BJ (cell line): Measurements from ENCODE around the gene NOL12. TPM values are rescaled to one million over a fixed set of nuclear protein-coding genes. Genes with fewer than 3 reads are reported as not detected.
"Not testable (repeated sequence)": the region's sequence is repeated elsewhere in the genome, so short reads cannot be mapped to it uniquely, and the experiment has no call there.

Experiments
- CTCF ChIA-PET: fragments of 350-600 bp; formaldehyde crosslinking; extraction: SDS; loops from one replicate; lab custom pipeline; 2021; ENCODE audit warnings: antibody characterized with exemption, inconsistent platforms; lab: Yijun Ruan, JAX
- POLR2A ChIA-PET: fragments of 300-600 bp; sonication (Branson Sonifier 250); formaldehyde crosslinking; extraction: SDS; loops from one replicate; lab custom pipeline; 2021; ENCODE audit warnings: antibody characterized with exemption; lab: Charles Lee
- DNase-seq: peaks from one replicate; pipeline ENCODE4 v3.0.0-alpha.2; 2011; ENCODE audit warnings: low read depth
- H3K27me3 ChIP-seq: 2 replicates; pipeline ENCODE4 v1.6.0; 2011; ENCODE audit warnings: low read length; ENCODE audit not compliant: control insufficient read depth, insufficient read depth
- H3K36me3 ChIP-seq: 2 replicates; pipeline ENCODE4 v1.5.1; 2011; ENCODE audit warnings: low read length; ENCODE audit not compliant: control insufficient read depth, insufficient read depth
- H3K4me3 ChIP-seq: 2 replicates; pipeline ENCODE4 v1.5.1; 2011; ENCODE audit warnings: low read depth, mild to moderate bottlenecking, control low read depth, low read length
- polyA plus RNA-seq: library from polyadenylated mRNA; depleted of rRNA; stranded (reverse); fragments of >200 nt; gene quantifications from 2 replicates; pipeline ENCODE4 v1.2.3, GENCODE V29; 2011
- TF ChIP-seq, protein P1 (sequence below): IDR thresholded peaks from 2 replicates; pipeline ENCODE4 v1.5.1; 2011; ENCODE audit warnings: low read depth, mild to moderate bottlenecking, control low read depth, inconsistent platforms, low read length, moderate library complexity; ENCODE audit not compliant: insufficient read depth

Gene NOL12
- polyA plus RNA-seq, 1 experiment, result 16.5 TPM

DNA sequence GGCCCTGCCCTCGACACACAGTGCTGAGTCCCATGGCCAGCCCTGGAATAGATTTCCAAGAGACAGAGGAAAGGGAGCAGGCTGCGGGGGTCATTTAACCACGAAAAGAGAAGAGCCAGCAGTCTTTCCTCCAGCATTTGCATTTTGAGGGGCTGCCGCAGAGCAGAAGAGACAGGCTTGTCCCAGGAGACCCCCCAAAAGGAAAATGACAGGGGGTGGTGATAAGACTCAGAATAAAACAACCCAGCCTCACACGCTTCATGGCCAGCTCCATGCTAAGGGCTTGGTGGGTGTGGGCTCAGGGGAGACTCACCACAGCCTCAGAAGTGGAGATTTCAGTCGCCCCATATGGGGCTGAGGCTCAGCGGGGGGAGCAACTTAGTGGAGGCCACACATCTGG, 27.6 kb downstream of the NOL12 start:
- ChIA-PET CTCF (interaction anchor here (1.2 kb wide), 1 partner anchor 18 kb away, joined by 3 read pairs; no protein-coding TSS in a partner anchor), POLR2A (no interaction called here)
- no peak overlapping the region for H3K4me3 ChIP-seq
- no peaks in the 10 kb centered on the region for H3K36me3 ChIP-seq
- DNase-seq, result no peak
- TF ChIP-seq, protein P1, sequence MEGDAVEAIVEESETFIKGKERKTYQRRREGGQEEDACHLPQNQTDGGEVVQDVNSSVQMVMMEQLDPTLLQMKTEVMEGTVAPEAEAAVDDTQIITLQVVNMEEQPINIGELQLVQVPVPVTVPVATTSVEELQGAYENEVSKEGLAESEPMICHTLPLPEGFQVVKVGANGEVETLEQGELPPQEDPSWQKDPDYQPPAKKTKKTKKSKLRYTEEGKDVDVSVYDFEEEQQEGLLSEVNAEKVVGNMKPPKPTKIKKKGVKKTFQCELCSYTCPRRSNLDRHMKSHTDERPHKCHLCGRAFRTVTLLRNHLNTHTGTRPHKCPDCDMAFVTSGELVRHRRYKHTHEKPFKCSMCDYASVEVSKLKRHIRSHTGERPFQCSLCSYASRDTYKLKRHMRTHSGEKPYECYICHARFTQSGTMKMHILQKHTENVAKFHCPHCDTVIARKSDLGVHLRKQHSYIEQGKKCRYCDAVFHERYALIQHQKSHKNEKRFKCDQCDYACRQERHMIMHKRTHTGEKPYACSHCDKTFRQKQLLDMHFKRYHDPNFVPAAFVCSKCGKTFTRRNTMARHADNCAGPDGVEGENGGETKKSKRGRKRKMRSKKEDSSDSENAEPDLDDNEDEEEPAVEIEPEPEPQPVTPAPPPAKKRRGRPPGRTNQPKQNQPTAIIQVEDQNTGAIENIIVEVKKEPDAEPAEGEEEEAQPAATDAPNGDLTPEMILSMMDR, result no peak
- H3K27me3 ChIP-seq, result no peaks in the 10 kb centered on the region

DNA sequence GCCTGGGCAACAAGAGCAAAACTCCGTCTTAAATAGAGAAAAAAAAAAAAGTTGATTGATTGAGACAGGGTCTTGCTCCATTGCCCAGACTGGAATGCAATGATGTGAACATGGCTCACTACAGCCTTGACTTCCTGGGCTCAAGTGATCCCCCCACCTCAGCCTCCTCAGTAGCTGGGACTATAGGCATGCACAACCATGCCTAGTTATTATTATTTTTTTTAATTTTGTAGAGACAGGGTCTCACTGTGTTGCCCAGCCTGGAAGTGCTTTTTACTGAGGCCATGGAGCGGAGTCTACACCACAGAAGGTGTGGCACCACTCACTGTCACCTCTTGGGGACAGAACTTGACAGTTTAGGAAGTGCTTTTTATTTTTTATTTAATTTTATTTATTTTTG, 28.5 kb downstream of the NOL12 start:
- no peak for DNase-seq
- ChIA-PET POLR2A (no interaction called here), CTCF (interaction anchor here (0.7 kb wide), 1 partner anchor 81 kb away, joined by 5 read pairs; no protein-coding TSS in a partner anchor)

DNA sequence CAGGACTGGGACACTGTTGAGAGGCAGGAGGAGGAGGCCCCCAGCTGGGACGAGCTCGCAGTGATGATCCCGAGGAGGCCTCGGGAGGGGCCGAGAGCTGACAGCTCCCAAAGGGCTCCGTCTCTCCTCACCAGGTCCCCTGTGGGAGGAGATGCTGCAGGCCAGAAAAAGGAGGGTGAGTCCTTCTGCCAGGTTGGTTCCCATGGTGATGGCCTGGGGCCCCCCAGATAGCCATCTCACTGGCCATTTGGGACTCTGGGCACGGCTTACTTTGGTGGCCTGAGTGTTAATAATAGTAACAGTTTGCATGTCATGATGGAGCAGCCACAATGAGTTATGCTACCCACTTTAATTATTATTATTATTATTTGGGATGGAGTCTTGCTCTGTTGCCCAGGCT, 29.6 kb downstream of the NOL12 start:
- no peaks in the 10 kb centered on the region for H3K27me3 ChIP-seq
- no peak for DNase-seq
- no peak overlapping the region for H3K4me3 ChIP-seq
- ChIA-PET POLR2A (no interaction called here), CTCF (no interaction called here)
- no peaks in the 10 kb centered on the region for H3K36me3 ChIP-seq
- TF ChIP-seq, protein P1, result no peak

More for the DNA sequence above, 28.5 kb downstream of the NOL12 start:
- Histone ChIP-seq H3K27me3 (no peaks in the 10 kb centered on the region), H3K4me3 (no peak overlapping the region), H3K36me3 (no peaks in the 10 kb centered on the region)
- TF ChIP-seq, protein P1, result no peak

DNA sequence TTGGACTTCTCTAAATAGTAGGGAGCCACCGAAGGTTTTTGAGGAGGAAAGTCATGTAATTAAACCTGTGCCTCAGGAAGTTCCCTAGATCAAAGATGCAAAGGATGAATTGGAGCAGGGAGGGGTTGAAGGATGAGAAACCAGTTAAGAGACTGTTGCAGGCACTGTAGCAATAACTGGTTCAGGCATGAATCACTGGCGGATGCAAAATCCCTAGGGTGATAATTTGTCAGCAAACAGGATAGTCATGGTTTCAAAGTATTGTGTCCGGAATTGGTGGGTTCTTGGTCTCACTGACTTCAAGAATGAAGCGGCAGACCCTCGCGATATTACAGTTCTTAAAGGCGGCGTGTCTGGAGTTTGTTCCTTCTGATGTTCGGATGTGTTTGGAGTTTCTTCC, 30.6 kb downstream of the NOL12 start:
- DNase-seq, result no peak
- POLR2A ChIA-PET, result no interaction called here
- no peaks in the 10 kb centered on the region for H3K27me3 ChIP-seq
- H3K36me3 ChIP-seq, result no peaks in the 10 kb centered on the region
- TF ChIP-seq, protein P1, result no peak
- no peak overlapping the region for H3K4me3 ChIP-seq
- CTCF ChIA-PET, result interaction anchor here (1.1 kb wide), 1 partner anchor 84 kb away, joined by 3 read pairs; no protein-coding TSS in a partner anchor

DNA sequence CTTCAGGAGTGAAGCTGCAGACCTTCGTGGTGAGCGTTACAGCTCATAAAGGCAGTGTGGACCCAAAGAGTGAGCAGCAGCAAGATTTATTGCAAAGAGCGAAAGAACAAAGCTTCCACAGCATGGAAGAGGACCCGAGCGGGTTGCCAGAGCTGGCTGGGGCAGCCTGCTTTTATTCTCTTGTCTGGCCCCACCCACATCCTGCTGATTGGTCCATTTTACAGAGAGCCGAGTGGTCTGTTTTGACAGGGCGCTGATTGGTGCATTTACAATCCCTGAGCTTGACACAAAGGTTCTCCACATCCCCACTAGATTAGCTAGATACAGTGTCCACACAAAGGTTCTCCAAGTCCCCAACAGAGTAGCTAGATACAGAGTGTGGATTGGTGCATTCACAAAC, 31.1 kb downstream of the NOL12 start:
- CTCF ChIA-PET, result interaction anchor here (1.1 kb wide), 2 partner anchors 11 to 84 kb away, joined by 3 read pairs; no protein-coding TSS in a partner anchor
- H3K36me3 ChIP-seq, POLR2A ChIA-PET, H3K27me3 ChIP-seq, DNase-seq, H3K4me3 ChIP-seq: not testable (repeated sequence)

DNA sequence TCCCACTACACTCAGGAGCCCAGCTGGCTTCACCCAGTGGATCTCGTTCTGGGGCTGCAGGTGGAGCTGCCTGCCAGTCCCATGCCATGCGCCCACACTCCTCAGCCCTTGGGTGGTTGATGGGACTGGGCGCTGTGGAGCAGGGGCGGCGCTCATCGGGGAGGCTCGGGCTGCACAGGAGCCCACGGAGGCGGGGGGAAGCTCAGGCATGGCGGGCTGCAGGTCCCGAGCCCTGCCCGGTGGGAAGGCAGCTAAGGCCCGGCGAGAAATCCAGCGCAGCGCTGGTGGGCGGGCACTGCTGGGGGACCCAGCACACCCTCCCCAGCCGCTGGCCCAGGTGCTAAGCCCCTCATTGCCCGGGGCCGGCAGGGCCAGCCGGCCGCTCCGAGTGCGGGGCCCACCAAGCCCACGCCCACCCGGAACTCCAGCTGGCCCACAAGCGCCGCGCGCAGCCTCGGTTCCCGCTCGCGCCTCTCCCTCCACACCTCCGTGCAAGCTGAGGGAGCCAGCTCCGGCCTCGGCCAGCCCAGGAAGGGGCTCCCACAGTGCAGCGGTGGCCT, 31.7 kb downstream of the NOL12 start:
- POLR2A ChIA-PET, H3K36me3 ChIP-seq, H3K4me3 ChIP-seq, H3K27me3 ChIP-seq, DNase-seq: not testable (repeated sequence)
- CTCF ChIA-PET, result interaction anchor here (1.1 to 1.4 kb wide), 3 partner anchors 10 to 85 kb away, joined by 3 to 5 read pairs (median 3); no protein-coding TSS in a partner anchor
